Mesendoderm (in vitro differentiated cells): ENCODE measurements around the gene TNS3.

Source experiments
- DNase-seq: peaks from one replicate; pipeline ENCODE4 v3.0.0; 2013
- H2AK5ac ChIP-seq: 2 replicates; pipeline ENCODE4 v1.6.1; 2013; ENCODE audit warnings: low read length, inconsistent platforms
- H2BK120ac ChIP-seq: 2 replicates; pipeline ENCODE4 v1.6.1; 2013; ENCODE audit warnings: low read depth, mild to moderate bottlenecking, low read length, moderate library complexity, mixed read lengths
- H2BK15ac ChIP-seq: replicated peaks from 2 replicates; pipeline ENCODE4 v1.6.1; 2013; ENCODE audit warnings: low read depth, mild to moderate bottlenecking, moderate library complexity
- H2BK5ac ChIP-seq: 2 replicates; pipeline ENCODE4 v1.6.1; 2013; ENCODE audit warnings: low read length, inconsistent platforms
- H3K18ac ChIP-seq: 2 replicates; pipeline ENCODE4 v1.6.1; 2013; ENCODE audit warnings: mild to moderate bottlenecking, low read length, mixed read lengths
- H3K23ac ChIP-seq: one replicate; pipeline ENCODE4 v1.6.1; 2013; ENCODE audit warnings: low read length
- H3K27ac ChIP-seq: 2 replicates; pipeline ENCODE4 v1.5.1; 2013; ENCODE audit warnings: low read depth, mild to moderate bottlenecking, inconsistent platforms, low read length, moderate library complexity
- H3K27me3 ChIP-seq: 2 replicates; pipeline ENCODE4 v1.6.1; 2013; ENCODE audit warnings: low read length, control low read depth, mild to moderate bottlenecking, inconsistent platforms; ENCODE audit not compliant: insufficient read depth, poor library complexity
- H3K36me3 ChIP-seq: 2 replicates; pipeline ENCODE4 v1.6.1; 2013; ENCODE audit warnings: low read length, inconsistent platforms; ENCODE audit not compliant: control insufficient read depth, insufficient read depth
- H3K4ac ChIP-seq: one replicate; pipeline ENCODE4 v1.6.1; 2013; ENCODE audit warnings: low read depth, mild to moderate bottlenecking, low read length, moderate library complexity
- H3K4me1 ChIP-seq: 2 replicates; pipeline ENCODE4 v1.6.1; 2013; ENCODE audit warnings: low read depth, low read length, inconsistent platforms; ENCODE audit not compliant: control insufficient read depth
- H3K4me2 ChIP-seq: 2 replicates; pipeline ENCODE4 v1.6.1; 2013; ENCODE audit warnings: low read length
- H3K4me3 ChIP-seq: 2 replicates; pipeline ENCODE4 v1.5.1; 2013; ENCODE audit warnings: mild to moderate bottlenecking, low read length
- H3K56ac ChIP-seq: one replicate; pipeline ENCODE4 v1.6.1; 2013; ENCODE audit warnings: low read length
- H3K79me1 ChIP-seq: 2 replicates; pipeline ENCODE4 v1.6.1; 2013; ENCODE audit warnings: low read length, inconsistent platforms
- H3K79me2 ChIP-seq: 2 replicates; pipeline ENCODE4 v1.6.1; 2013; ENCODE audit warnings: mild to moderate bottlenecking, low read length; ENCODE audit not compliant: control insufficient read depth, insufficient read depth
- H3K9ac ChIP-seq: 2 replicates; pipeline ENCODE4 v1.6.1; 2013; ENCODE audit warnings: low read length, inconsistent platforms
- H4K5ac ChIP-seq: one replicate; pipeline ENCODE4 v1.6.1; 2013; ENCODE audit warnings: low read length
- H4K8ac ChIP-seq: one replicate; pipeline ENCODE4 v1.6.1; 2013; ENCODE audit warnings: low read depth, mild to moderate bottlenecking, control low read depth, low read length, moderate library complexity
- WGBS: extraction: QIAGEN DNeasy Blood & Tissue Kit; methylation state at CpG from one replicate; pipeline ENCODE4 v1.1.7; 2013; ENCODE audit warnings: low lambda C conversion rate, missing lambda C conversion rate; ENCODE audit not compliant: insufficient coverage; ENCODE audit errors: extremely low coverage; 5-methylcytosine and 5-hydroxymethylcytosine counted together

TNS3 gene

GRCh38 chr7:47347346-47347745 lies 234.6 kb downstream of the TNS3 start:
- Histone ChIP-seq H3K4me2 (no peak overlapping the region), H3K4me1 (no peaks in the 10 kb centered on the region), H3K23ac (no peak overlapping the region), H3K36me3 (no peaks in the 10 kb centered on the region), H3K27ac (no peak overlapping the region), H4K5ac (no peak overlapping the region), H3K79me1 (no peaks in the 10 kb centered on the region), H2BK120ac (no peak overlapping the region), H3K27me3 (no peaks in the 10 kb centered on the region), H3K4ac (no peak overlapping the region), H2BK5ac (no peak overlapping the region), H2BK15ac (no peak overlapping the region), H3K56ac (no peak overlapping the region), H3K79me2 (no peaks in the 10 kb centered on the region), H3K18ac (no peak overlapping the region), H2AK5ac (no peak overlapping the region), H3K4me3 (no peak overlapping the region), H3K9ac (no peak overlapping the region), H4K8ac (no peak overlapping the region)
- DNase-seq = no peak
- WGBS = no CpG with 5 or more reads among the region's 6 CpGs

GRCh38 chr7:47346377-47346914 lies 235.5 kb downstream of the TNS3 start:
- H3K4ac ChIP-seq = no peak overlapping the region
- no peak overlapping the region for H2BK15ac ChIP-seq
- H2AK5ac ChIP-seq = no peak overlapping the region
- no peak overlapping the region for H2BK5ac ChIP-seq
- H3K4me1 ChIP-seq = no peaks in the 10 kb centered on the region
- no peak overlapping the region for H3K4me2 ChIP-seq
- no peak overlapping the region for H4K5ac ChIP-seq
- no peak overlapping the region for H3K18ac ChIP-seq
- WGBS = no CpG with 5 or more reads among the region's 7 CpGs
- no peaks in the 10 kb centered on the region for H3K27me3 ChIP-seq
- no peak overlapping the region for H3K56ac ChIP-seq
- no peak overlapping the region for H3K4me3 ChIP-seq
- H3K79me2 ChIP-seq = no peaks in the 10 kb centered on the region
- H2BK120ac ChIP-seq = no peak overlapping the region
- no peaks in the 10 kb centered on the region for H3K79me1 ChIP-seq
- no peak overlapping the region for H3K23ac ChIP-seq
- H3K9ac ChIP-seq = no peak overlapping the region
- DNase-seq = no peak
- H3K27ac ChIP-seq = no peak overlapping the region
- H4K8ac ChIP-seq = no peak overlapping the region
- H3K36me3 ChIP-seq = no peaks in the 10 kb centered on the region

- no peaks in the 10 kb centered on the region for H3K27me3 ChIP-seq
- no peak overlapping the region for H3K27ac ChIP-seq
- no peak overlapping the region for H3K56ac ChIP-seq
- H3K4me3 ChIP-seq = no peak overlapping the region
- no peak overlapping the region for H3K23ac ChIP-seq
- no peaks in the 10 kb centered on the region for H3K79me1 ChIP-seq
- H4K5ac ChIP-seq = no peak overlapping the region
- H2AK5ac ChIP-seq = no peak overlapping the region
- no peak overlapping the region for H4K8ac ChIP-seq
- no peaks in the 10 kb centered on the region for H3K79me2 ChIP-seq
- no peak overlapping the region for H2BK15ac ChIP-seq
- no peak overlapping the region for H3K4ac ChIP-seq
- DNase-seq = no peak
- WGBS = no CpG with 5 or more reads among the region's 11 CpGs
- H3K36me3 ChIP-seq = no peaks in the 10 kb centered on the region
- no peak overlapping the region for H3K9ac ChIP-seq
- no peak overlapping the region for H3K4me2 ChIP-seq
- no peak overlapping the region for H3K18ac ChIP-seq
- H2BK120ac ChIP-seq = no peak overlapping the region
- H3K4me1 ChIP-seq = no peaks in the 10 kb centered on the region
- no peak overlapping the region for H2BK5ac ChIP-seq
Measured at GRCh38 chr7:47345857-47346298, 236.0 kb downstream of the TNS3 start.

GRCh38 chr7:47344171-47344955 lies 237.5 kb downstream of the TNS3 start:
- Histone ChIP-seq H2BK120ac (no peak overlapping the region), H3K36me3 (no peaks in the 10 kb centered on the region)
- no peak for DNase-seq

GRCh38 chr7:47343061-47343455 lies 238.9 kb downstream of the TNS3 start:
- Histone ChIP-seq H3K56ac (no peak overlapping the region), H3K4me2 (no peak overlapping the region), H3K4me3 (no peak overlapping the region), H2BK5ac (no peak overlapping the region), H2BK15ac (no peak overlapping the region), H3K4ac (no peak overlapping the region), H2BK120ac (no peak overlapping the region), H3K4me1 (no peaks in the 10 kb centered on the region), H2AK5ac (no peak overlapping the region), H3K79me2 (no peaks in the 10 kb centered on the region), H3K27ac (no peak overlapping the region), H3K23ac (no peak overlapping the region), H4K8ac (no peak overlapping the region), H3K27me3 (no peaks in the 10 kb centered on the region), H3K36me3 (no peaks in the 10 kb centered on the region), H3K9ac (no peak overlapping the region), H3K18ac (no peak overlapping the region), H3K79me1 (no peaks in the 10 kb centered on the region), H4K5ac (no peak overlapping the region)
- no CpG with 5 or more reads among the region's 5 CpGs for WGBS
- DNase-seq = no peak

More at GRCh38 chr7:47344171-47344955, 237.5 kb downstream of the TNS3 start:
- Histone ChIP-seq H3K4me1 (no peaks in the 10 kb centered on the region), H3K27me3 (no peaks in the 10 kb centered on the region), H3K9ac (no peak overlapping the region), H2AK5ac (no peak overlapping the region), H2BK5ac (no peak overlapping the region), H3K79me1 (no peaks in the 10 kb centered on the region), H3K79me2 (no peaks in the 10 kb centered on the region), H4K8ac (no peak overlapping the region), H3K18ac (no peak overlapping the region), H3K4me2 (no peak overlapping the region), H4K5ac (no peak overlapping the region), H3K56ac (no peak overlapping the region), H2BK15ac (no peak overlapping the region), H3K4ac (no peak overlapping the region), H3K4me3 (no peak overlapping the region), H3K27ac (no peak overlapping the region), H3K23ac (no peak overlapping the region)
- WGBS = no CpG with 5 or more reads among the region's 32 CpGs
